ENCODE results near the gene TRPC4AP. TPM values are rescaled to one million over a fixed set of nuclear protein-coding genes. Genes with fewer than 3 reads are reported as not detected.
A peak's percentile ranks its signal among the peaks of the same experiment; 100 is the strongest.

Gene TRPC4AP
- total RNA-seq, 2 donors from 2014 or later, result 32.4 to 39.2 TPM

GRCh38 chr20:35093267-35093884 is 769 bp upstream of the TRPC4AP start:
- TF ChIP-seq, protein P1, sequence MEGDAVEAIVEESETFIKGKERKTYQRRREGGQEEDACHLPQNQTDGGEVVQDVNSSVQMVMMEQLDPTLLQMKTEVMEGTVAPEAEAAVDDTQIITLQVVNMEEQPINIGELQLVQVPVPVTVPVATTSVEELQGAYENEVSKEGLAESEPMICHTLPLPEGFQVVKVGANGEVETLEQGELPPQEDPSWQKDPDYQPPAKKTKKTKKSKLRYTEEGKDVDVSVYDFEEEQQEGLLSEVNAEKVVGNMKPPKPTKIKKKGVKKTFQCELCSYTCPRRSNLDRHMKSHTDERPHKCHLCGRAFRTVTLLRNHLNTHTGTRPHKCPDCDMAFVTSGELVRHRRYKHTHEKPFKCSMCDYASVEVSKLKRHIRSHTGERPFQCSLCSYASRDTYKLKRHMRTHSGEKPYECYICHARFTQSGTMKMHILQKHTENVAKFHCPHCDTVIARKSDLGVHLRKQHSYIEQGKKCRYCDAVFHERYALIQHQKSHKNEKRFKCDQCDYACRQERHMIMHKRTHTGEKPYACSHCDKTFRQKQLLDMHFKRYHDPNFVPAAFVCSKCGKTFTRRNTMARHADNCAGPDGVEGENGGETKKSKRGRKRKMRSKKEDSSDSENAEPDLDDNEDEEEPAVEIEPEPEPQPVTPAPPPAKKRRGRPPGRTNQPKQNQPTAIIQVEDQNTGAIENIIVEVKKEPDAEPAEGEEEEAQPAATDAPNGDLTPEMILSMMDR (IDR thresholded peaks at IDR 0.05), result no peak
- Histone ChIP-seq H3K27me3 (no peaks in the 10 kb centered on the region), H3K4me3 (peak overlapping the region in 1 of 2 donors; percentile 86), H3K27ac (peak overlapping the region; percentile 97 to 98), H3K9me3 (no peaks in the 10 kb centered on the region), H3K36me3 (peaks cover 6% of the 10 kb centered on the region), H3K4me1 (peaks cover 0 to 36% of the 10 kb centered on the region in 2 donors)
- no peak for DNase-seq (ENCODE audit: low spot score)

DNA sequence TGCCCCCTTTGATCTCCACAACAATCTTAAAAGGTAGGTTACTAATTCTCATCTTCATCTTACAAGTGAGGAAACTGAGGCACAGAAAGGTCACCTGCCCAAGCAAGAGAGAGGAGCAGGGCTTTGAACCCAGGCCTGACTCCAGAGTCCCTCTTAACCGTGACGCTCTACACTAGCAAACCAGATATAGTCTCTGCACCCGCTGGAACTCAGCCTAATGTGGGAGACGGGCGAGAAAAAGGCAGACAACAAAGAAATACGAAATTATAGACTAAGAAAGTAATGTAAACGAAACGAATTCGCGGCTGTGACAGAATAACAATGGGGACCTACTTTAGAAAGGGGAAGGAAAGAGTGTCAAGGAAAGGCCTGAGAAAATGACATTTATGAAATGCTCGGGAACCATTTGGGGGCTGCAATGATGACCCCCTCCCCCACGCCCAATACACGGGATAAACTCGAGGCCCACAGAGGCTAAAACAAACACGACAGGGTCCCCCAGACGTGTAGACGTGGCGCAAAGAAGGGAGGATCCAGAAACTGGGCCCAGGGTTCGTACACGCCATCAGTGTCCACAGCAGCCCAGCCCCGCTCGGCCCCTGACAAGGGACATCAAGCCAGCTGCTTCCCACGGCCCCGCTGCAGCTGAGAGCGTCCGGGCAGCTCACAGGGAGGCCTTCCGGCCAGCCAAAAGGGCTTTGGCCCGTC is 637 bp downstream of the TRPC4AP start:
- Histone ChIP-seq H3K27me3 (no peaks in the 10 kb centered on the region), H3K27ac (peak overlapping the region; percentile 97 to 98), H3K9me3 (no peaks in the 10 kb centered on the region), H3K4me1 (peaks cover 0 to 48% of the 10 kb centered on the region in 2 donors), H3K36me3 (peaks cover 6% of the 10 kb centered on the region), H3K4me3 (peak overlapping the region; percentile 86 to 98)
- TF ChIP-seq, protein P1 (IDR thresholded peaks at IDR 0.05), result no peak
- no peak for DNase-seq (ENCODE audit: low spot score)

- H3K27ac ChIP-seq, result no peak overlapping the region
- no peak overlapping the region for H3K4me3 ChIP-seq
- no peak for DNase-seq (ENCODE audit: low spot score)
- H3K9me3 ChIP-seq, result no peaks in the 10 kb centered on the region
- H3K27me3 ChIP-seq, result no peaks in the 10 kb centered on the region
- H3K4me1 ChIP-seq, result peaks cover 0 to 40% of the 10 kb centered on the region in 2 donors
- peaks cover 6% of the 10 kb centered on the region for H3K36me3 ChIP-seq
- TF ChIP-seq, protein P1 (IDR thresholded peaks at IDR 0.05), result no peak
Measured at GRCh38 chr20:35088231-35089145, 4.1 kb downstream of the TRPC4AP start.

DNA sequence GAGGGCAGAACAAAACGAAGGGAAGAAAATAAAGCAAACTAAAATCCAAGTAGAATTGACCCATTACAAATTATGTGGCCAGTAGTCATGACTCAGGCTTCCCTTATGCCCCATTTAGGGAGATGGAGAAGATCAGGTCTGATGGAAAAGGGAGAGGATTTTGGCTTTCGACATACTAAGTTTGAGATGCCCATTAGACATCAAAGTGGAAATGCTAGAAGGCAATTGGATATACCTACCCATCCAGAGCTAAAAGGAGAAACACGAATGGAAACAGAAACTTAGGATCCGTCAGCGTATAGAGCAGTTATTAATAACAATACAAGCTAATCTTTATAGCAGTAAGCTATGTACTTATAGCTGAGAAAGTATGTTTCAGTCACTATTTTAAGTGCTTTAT is 4.8 kb downstream of the TRPC4AP start:
- TF ChIP-seq, protein P1 (IDR thresholded peaks at IDR 0.05), result no peak

GRCh38 chr20:35087355-35087754 is 5.3 kb downstream of the TRPC4AP start:
- TF ChIP-seq, protein P1 (IDR thresholded peaks at IDR 0.05), result no peak
- Histone ChIP-seq H3K27me3 (no peaks in the 10 kb centered on the region), H3K27ac (no peak overlapping the region), H3K4me3 (no peak overlapping the region), H3K36me3 (peaks cover 6% of the 10 kb centered on the region), H3K9me3 (no peaks in the 10 kb centered on the region), H3K4me1 (peaks cover 0 to 33% of the 10 kb centered on the region in 2 donors)
- DNase-seq (ENCODE audit: low spot score), result no peak

More for the DNA sequence above, 4.8 kb downstream of the TRPC4AP start:
- DNase-seq (ENCODE audit: low spot score), result no peak
- no peaks in the 10 kb centered on the region for H3K9me3 ChIP-seq
- H3K36me3 ChIP-seq, result peaks cover 6% of the 10 kb centered on the region
- H3K27me3 ChIP-seq, result no peaks in the 10 kb centered on the region
- no peak overlapping the region for H3K27ac ChIP-seq
- H3K4me3 ChIP-seq, result no peak overlapping the region
- peaks cover 0 to 34% of the 10 kb centered on the region in 2 donors for H3K4me1 ChIP-seq
